Neural progenitor cell (in vitro differentiated cells): ENCODE results near the gene TFAP2C. TPM values are rescaled to one million over a fixed set of nuclear protein-coding genes. Genes with fewer than 3 reads are reported as not detected.

Experiments
- DNase-seq: peaks from one replicate; pipeline ENCODE4 v3.0.0-alpha.2; 2016; ENCODE audit warnings: low spot score
- H2AFZ ChIP-seq: fragments of 200-600 bp; sonication (generic); replicated peaks from 2 replicates; pipeline ENCODE4 v1.6.1; 2016; ENCODE audit warnings: antibody characterized with exemption
- H3F3A ChIP-seq: fragments of 200-600 bp; sonication (generic); 2 replicates; pipeline ENCODE4 v1.6.1; 2016; ENCODE audit warnings: antibody characterized with exemption, low read depth
- H3K27ac ChIP-seq: fragments of 200-600 bp; sonication (generic); 2 replicates; pipeline ENCODE4 v1.5.1; 2016; ENCODE audit warnings: mild to moderate bottlenecking
- H3K27me3 ChIP-seq: fragments of 200-600 bp; sonication (generic); 2 replicates; pipeline ENCODE4 v1.6.1; 2016; ENCODE audit warnings: mild to moderate bottlenecking, moderate library complexity
- H3K36me3 ChIP-seq: fragments of 200-600 bp; sonication (generic); 2 replicates; pipeline ENCODE4 v1.5.1; 2016
- H3K4me1 ChIP-seq: fragments of 200-600 bp; sonication (generic); 2 replicates; pipeline ENCODE4 v1.6.1; 2016; ENCODE audit warnings: mixed run types
- H3K4me2 ChIP-seq: fragments of 200-600 bp; sonication (generic); 2 replicates; pipeline ENCODE4 v1.6.1; 2016
- H3K4me3 ChIP-seq: fragments of 200-600 bp; sonication (generic); 2 replicates; pipeline ENCODE4 v1.5.1; 2016
- H3K79me2 ChIP-seq: fragments of 200-600 bp; sonication (generic); 2 replicates; pipeline ENCODE4 v1.6.1; 2016; ENCODE audit warnings: low read depth
- H3K9ac ChIP-seq: fragments of 200-600 bp; sonication (generic); 2 replicates; pipeline ENCODE4 v1.6.1; 2016
- H3K9me3 ChIP-seq: fragments of 200-600 bp; sonication (generic); 2 replicates; pipeline ENCODE4 v1.5.1; 2016; ENCODE audit warnings: low read depth
- H4K20me1 ChIP-seq: fragments of 200-600 bp; sonication (generic); 2 replicates; pipeline ENCODE4 v1.6.1; 2016; ENCODE audit warnings: low read depth
- H3K27ac Mint-ChIP-seq: 3 replicates; pipeline ENCODE4 v1.8.0; 2021; ENCODE audit warnings: mixed read lengths
- H3K27me3 Mint-ChIP-seq: 2 replicates; pipeline ENCODE4 v1.8.0; 2022; ENCODE audit warnings: low read depth, mild to moderate bottlenecking, inconsistent platforms, moderate library complexity, mixed read lengths; ENCODE audit not compliant: insufficient read depth
- H3K36me3 Mint-ChIP-seq: 3 replicates; pipeline ENCODE4 v1.8.0; 2021; ENCODE audit warnings: mixed read lengths
- H3K4me1 Mint-ChIP-seq: 3 replicates; pipeline ENCODE4 v1.8.0; 2021; ENCODE audit warnings: mixed read lengths
- H3K4me3 Mint-ChIP-seq: 3 replicates; pipeline ENCODE4 v1.8.0; 2021; ENCODE audit warnings: mild to moderate bottlenecking, moderate library complexity, mixed read lengths
- H3K9me3 Mint-ChIP-seq: 3 replicates; pipeline ENCODE4 v1.8.0; 2020; ENCODE audit warnings: mixed read lengths
- EZH2 ChIP-seq: fragments of 200-600 bp; sonication (generic); IDR thresholded peaks from 2 replicates; pipeline ENCODE4 v1.6.1; 2017; ENCODE audit warnings: antibody characterized with exemption, mild to moderate bottlenecking, moderate library complexity
- EZH2phosphoT487 ChIP-seq: fragments of 200-600 bp; sonication (generic); IDR thresholded peaks from 2 replicates; pipeline ENCODE4 v1.6.1; 2017; ENCODE audit warnings: antibody characterized with exemption
- total RNA-seq: library from RNA; depleted of rRNA; stranded (reverse); fragments of >200 nt; gene quantifications from 2 replicates; pipeline ENCODE4 v1.2.3, GENCODE V29; 2015; ENCODE audit warnings: low replicate concordance
- TF ChIP-seq, protein P1 (sequence below): fragments of 200-600 bp; sonication (generic); IDR thresholded peaks from 2 replicates; pipeline ENCODE4 v1.5.1; 2017; ENCODE audit warnings: antibody characterized with exemption, mild to moderate bottlenecking

Gene TFAP2C
- total RNA-seq, 1 donor from 2014 or later = 0.60 TPM

DNA sequence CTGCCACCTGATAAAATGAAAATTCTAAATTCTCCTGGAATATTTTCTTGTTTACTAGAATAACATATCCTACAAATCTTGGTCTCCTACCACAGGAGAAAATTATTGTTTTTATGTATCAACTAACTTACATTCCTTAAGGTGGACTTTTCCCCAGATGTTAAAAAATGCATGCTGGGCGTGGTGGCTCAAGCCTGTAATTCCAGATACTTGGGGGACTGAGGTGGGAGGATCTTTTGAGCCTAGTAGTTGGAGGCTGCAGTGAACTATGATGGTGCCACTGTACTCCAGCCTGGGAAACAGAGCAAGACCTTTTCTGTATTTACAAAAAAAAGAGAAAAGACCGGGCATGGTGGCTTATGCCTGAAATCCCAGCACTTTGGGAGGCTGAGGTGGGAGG, 27.9 kb upstream of the TFAP2C start:
- Histone ChIP-seq H3K9me3 (no peaks in the 10 kb centered on the region), H3K27ac (no peak overlapping the region), H3K4me1 (no peaks in the 10 kb centered on the region), H3K4me2 (no peak overlapping the region), H3F3A (peaks cover 5% of the 10 kb centered on the region), H3K27me3 (no peaks in the 10 kb centered on the region), H3K36me3 (no peaks in the 10 kb centered on the region), H3K4me3 (no peak overlapping the region), H3K79me2 (no peaks in the 10 kb centered on the region), H2AFZ (no peak overlapping the region), H3K9ac (no peak overlapping the region), H4K20me1 (no peaks in the 10 kb centered on the region)
- peaks cover 4% of the 10 kb centered on the region for H3K4me1 Mint-ChIP-seq
- no peak for DNase-seq
- H3K4me3 Mint-ChIP-seq = no peak overlapping the region
- H3K27me3 Mint-ChIP-seq = peaks cover 9% of the 10 kb centered on the region
- TF ChIP-seq, protein P1, sequence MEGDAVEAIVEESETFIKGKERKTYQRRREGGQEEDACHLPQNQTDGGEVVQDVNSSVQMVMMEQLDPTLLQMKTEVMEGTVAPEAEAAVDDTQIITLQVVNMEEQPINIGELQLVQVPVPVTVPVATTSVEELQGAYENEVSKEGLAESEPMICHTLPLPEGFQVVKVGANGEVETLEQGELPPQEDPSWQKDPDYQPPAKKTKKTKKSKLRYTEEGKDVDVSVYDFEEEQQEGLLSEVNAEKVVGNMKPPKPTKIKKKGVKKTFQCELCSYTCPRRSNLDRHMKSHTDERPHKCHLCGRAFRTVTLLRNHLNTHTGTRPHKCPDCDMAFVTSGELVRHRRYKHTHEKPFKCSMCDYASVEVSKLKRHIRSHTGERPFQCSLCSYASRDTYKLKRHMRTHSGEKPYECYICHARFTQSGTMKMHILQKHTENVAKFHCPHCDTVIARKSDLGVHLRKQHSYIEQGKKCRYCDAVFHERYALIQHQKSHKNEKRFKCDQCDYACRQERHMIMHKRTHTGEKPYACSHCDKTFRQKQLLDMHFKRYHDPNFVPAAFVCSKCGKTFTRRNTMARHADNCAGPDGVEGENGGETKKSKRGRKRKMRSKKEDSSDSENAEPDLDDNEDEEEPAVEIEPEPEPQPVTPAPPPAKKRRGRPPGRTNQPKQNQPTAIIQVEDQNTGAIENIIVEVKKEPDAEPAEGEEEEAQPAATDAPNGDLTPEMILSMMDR = no peak
- TF ChIP-seq EZH2 (no peak), EZH2phosphoT487 (no peak)
- H3K9me3 Mint-ChIP-seq = no peaks in the 10 kb centered on the region
- H3K27ac Mint-ChIP-seq = no peak overlapping the region
- H3K36me3 Mint-ChIP-seq = no peaks in the 10 kb centered on the region

GRCh38 chr20:56604673-56605072, 24.4 kb upstream of the TFAP2C start:
- Histone ChIP-seq H2AFZ (no peak overlapping the region), H3K79me2 (no peaks in the 10 kb centered on the region), H3K27ac (no peak overlapping the region), H3K4me1 (peaks cover 10% of the 10 kb centered on the region), H3K27me3 (no peaks in the 10 kb centered on the region), H3K9ac (no peak overlapping the region), H3K4me3 (no peak overlapping the region), H3K9me3 (no peaks in the 10 kb centered on the region), H3K36me3 (no peaks in the 10 kb centered on the region), H3F3A (no peaks in the 10 kb centered on the region), H3K4me2 (no peak overlapping the region), H4K20me1 (no peaks in the 10 kb centered on the region)
- Mint-ChIP-seq H3K36me3 (no peaks in the 10 kb centered on the region), H3K27me3 (peaks cover 11% of the 10 kb centered on the region), H3K27ac (no peak overlapping the region), H3K4me3 (no peak overlapping the region), H3K9me3 (no peaks in the 10 kb centered on the region), H3K4me1 (no peaks in the 10 kb centered on the region)
- TF ChIP-seq EZH2 (no peak), EZH2phosphoT487 (no peak)
- TF ChIP-seq, protein P1 = no peak
- DNase-seq = no peak

DNA sequence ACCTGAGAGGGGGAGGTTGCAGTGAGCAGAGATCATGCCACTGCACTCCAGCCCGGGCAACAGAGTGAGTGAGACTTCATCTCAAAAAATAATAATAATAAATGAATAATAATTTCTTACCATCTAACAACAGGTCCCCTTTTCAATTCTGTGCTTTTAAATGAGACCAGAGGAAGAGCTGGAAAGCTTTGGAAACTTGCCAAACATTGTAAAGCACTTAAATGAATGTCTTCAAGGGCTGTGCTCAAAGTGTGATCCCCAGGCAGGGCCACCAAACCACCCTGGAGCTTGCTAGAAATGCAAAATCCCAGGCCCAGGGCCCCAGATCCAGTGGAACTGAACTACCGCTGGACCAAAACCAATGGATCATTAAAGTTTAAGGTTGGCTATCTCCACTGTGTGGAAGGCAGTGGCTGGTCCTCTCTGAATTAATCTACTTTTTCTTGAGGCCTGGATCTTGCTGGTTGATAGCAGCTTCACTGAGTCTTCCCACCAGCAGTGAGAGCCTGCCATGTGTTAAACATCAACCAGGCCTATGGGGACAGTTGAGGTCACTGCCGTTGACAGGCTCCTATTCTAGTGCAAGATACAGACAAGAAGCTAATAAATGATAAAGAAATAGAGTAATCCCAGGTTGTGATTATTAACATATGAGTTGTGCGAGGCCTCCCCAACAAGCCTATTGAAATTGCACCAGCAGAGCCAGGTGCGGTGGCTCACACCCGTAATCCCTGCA, 23.7 kb upstream of the TFAP2C start:
- H3K4me1 ChIP-seq = peaks cover 14% of the 10 kb centered on the region
- H2AFZ ChIP-seq = no peak overlapping the region
- Mint-ChIP-seq H3K9me3 (no peaks in the 10 kb centered on the region), H3K4me1 (no peaks in the 10 kb centered on the region), H3K27me3 (peaks cover 10% of the 10 kb centered on the region), H3K27ac (no peak overlapping the region), H3K36me3 (no peaks in the 10 kb centered on the region), H3K4me3 (no peak overlapping the region)
- no peaks in the 10 kb centered on the region for H3K27me3 ChIP-seq
- H4K20me1 ChIP-seq = no peaks in the 10 kb centered on the region
- H3K9me3 ChIP-seq = no peaks in the 10 kb centered on the region
- H3K9ac ChIP-seq = no peak overlapping the region
- no peak overlapping the region for H3K27ac ChIP-seq
- H3K79me2 ChIP-seq = no peaks in the 10 kb centered on the region
- no peak overlapping the region for H3K4me3 ChIP-seq
- DNase-seq = no peak
- H3K4me2 ChIP-seq = no peak overlapping the region
- TF ChIP-seq EZH2phosphoT487 (no peak), EZH2 (no peak)
- TF ChIP-seq, protein P1 = no peak
- H3F3A ChIP-seq = no peaks in the 10 kb centered on the region
- H3K36me3 ChIP-seq = no peaks in the 10 kb centered on the region
